ENCODE data around the gene RIMBP2. TPM values are rescaled to one million over a fixed set of nuclear protein-coding genes. Genes with fewer than 3 reads are reported as not detected.
"Not testable (repeated sequence)": the region's sequence is repeated elsewhere in the genome, so short reads cannot be mapped to it uniquely, and the experiment has no call there.

The RIMBP2 gene
- total RNA-seq, 1 donor from 2014 or later, result 0.62 TPM

DNA sequence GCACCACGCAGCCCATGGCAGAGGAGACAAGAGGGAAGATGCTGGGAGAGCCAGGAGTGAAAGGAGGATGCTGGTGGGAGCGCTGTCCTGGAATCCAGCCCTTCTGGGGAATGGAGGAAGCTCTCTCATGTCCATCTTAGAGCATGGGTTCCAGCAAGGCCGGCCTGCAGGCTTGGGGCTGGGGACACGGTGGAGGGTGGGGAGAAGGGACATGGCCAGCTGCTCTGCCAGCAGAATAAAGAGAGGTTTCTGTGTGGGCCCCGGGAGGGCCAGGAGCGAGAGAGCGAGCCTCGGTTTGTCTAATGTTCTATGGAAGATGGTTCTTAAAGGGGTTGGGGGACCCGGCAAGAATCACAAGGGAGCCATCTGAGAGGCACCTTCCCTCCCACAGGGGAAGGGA, 60.2 kb downstream of the RIMBP2 start:
- DNase-seq, result no peak

DNA sequence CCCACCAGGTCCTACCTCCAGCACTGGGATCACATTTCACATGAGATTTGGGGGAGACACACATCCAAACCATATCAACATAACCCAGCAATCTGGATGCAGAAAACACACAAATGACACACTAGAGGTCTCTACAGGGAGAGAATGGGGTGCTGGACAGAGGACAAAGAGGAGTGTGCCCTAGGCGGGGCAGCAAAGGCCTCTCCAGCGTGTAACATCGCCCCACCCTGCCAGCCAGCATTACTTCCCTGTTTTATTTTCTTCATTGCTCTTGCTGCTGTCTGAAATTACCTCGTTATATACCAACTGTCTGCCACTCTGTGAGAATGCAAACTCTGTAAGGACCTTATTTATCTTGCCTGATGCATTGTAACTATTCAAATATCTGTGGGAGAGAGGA, 61.1 kb downstream of the RIMBP2 start:
- no peak for DNase-seq

DNA sequence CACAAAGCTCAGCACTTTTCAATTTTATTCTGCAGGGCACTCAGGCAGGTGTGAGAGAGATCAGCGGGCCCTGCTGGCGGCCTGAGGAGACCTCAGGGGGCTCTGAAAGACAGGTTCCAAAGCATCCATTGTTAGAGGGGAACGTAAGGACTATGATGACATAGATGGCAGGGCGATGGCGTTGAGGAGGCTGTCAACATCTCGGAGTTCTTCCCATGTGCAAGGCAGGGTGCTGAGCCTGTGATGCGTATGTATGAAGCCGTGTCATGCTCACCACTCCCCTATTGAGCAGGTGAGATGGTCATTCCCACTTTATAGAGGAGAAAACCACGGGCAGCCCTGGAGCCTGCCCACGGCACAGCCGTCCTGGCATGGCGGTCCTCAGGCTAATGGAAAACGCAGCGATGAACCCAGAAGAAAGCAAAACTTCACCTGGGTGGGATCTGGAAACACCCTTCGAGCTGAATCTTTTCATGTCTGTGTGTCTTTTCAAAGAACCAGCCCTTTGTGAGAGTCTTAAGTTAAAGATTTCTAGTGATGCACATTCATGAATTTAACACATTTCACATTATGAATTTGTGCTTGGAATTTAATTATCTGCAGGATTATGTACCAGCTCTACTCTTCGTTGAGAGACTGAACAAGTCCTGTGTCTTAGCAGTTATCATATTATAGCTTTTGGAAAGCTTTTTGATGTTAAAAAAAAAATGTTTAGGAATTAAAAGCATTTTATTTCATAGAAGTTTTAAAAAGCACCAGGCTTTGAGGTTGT, 64.7 kb downstream of the RIMBP2 start:
- DNase-seq, result no peak

DNA sequence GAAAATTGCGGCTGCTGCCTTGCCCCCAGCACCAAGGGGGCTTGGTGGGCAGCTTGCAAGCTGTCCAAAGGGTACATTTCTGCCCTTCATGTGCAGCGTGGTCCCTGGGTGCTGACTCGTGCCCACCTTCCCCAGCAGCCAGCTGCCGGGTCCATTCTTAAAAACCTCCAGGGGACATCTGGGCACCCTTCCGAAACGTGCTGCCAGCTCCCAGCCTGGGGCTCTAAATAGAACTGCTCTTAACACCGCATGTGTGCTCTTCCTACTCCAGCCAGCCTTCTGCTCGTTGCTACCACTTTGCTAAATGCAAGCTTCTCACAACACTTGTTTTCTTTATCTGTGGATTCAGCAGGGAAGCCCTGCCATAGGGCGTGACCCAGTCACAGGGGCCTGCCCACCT, 66.0 kb downstream of the RIMBP2 start:
- DNase-seq, result no peak

DNA sequence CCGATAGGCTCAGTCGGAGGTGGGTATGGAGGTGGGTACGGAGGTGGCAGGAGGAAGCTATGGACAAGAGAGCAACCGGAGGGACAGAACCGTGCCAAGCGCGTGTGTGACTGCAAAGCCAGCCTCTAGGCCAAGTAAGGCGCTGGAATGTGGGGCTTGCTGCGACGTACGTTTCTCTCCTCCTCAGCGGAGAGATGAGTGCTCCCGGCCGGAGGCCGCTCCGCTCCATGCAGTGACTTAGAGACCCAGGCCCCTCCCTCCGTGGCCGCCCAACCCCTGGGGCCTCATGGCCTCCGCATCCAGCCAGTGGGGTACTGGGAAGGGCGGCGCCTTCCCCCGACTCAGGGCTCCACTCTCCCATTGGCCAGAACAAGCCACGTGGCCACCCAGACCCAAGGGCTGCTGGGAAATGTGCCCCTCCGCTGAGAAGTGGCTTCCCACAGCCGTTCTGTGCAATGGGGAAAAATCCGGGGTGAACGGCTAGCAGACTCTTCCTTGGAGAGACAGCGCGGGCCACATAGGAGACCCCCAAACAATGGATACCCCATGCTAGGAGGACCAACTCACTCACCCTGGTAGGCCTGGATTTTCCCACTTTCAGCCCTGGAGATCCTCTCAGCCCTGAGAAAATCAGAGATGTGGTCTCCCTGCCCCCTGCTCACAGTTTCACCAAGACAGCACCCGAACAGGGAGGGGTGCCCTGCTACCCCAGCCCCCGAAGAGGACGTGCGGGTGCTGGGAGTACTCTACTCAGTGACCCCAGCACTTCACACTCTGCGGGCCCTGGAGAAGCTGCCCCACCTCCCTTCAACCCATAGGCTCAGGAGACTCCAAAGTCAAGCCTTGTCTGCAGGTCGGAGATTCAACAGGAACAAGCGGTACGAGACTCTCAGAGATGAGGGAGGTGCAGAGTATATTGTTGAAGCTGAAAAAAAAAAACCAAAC, 66.7 kb downstream of the RIMBP2 start:
- DNase-seq, result no peak

DNA sequence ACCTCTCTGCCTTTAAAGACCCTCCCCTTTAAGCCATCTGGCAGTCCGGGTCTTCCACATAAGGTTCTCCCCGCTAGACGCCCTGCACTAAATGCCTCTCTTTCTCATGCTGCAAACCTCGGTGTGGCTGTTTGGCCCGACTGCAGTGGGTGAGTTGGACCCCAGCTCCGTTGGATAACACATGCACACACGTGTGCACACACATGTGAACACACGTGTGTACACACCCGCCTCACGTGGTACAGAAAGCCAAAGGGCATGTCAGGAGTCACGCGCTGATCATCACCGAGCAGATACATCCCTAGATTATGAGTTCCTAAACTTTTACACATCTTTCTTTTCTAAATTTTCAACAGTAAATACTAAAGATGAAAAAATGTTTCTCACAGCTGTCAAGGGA, 68.3 kb downstream of the RIMBP2 start:
- DNase-seq, result no peak

DNA sequence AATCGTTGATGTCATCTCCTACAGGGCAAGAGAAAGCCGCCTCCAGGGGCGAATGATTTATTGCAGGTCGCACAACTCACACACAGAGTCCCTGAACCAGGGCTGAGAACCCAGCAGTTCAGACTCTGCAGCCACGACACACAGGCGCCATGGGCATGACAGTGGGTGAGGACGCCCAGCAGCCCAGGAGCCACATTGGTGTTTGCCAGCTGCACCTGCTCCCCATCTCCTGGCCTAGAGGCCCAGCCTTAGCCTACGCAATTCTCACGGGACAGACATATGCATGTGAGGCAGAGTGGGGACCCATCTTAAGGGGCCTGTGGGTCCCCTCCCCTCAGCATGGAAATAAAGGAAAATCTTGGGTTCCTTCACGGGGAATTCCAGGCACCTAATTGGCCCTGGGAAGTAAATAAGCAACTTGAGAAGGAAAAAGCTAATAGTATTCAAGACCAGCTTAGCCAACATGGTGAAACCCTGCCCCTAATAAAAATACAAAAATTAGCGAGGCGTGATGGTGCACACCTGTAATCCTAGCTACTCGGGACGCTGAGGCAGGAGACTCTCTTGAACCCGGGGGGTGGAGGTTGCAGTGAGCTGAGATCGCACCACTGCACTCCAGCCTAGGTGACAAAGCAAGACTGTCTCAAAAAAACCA, 69.3 kb downstream of the RIMBP2 start:
- no peak for DNase-seq

DNA sequence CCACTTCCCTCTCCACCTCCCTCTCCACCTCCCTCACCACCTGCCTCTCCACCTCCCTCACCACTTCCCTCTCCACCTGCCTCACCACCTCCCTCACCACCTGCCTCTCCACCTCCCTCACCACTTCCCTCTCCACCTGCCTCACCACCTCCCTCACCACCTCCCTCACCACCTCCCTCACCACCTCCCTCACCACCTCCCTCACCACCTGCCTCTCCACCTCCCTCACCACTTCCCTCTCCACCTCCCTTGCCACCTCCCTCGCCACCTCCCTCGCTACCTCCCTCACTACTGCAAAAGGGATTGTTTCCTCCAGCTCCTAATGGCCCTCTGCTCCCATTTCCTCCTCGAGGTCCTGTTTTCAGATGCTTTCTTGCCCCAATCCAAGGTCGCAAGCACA, 69.9 kb downstream of the RIMBP2 start:
- not testable (repeated sequence) for DNase-seq

DNA sequence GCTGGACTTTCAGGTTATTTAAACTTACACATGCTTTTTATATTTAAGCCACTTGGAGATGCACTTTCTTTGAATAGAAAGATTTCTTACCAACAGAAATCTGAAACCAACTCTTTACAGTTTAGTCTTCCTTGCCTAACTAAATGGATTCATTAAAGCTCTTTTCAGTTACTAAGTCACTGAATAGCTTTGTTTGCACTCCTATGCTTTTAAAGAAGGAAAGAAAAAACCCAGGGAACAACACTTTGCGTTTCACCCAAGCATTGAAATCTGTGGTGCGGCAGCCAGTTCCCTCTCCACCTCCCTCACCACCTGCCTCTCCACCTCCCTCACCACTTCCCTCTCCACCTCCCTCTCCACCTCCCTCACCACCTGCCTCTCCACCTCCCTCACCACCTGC, 70.3 kb downstream of the RIMBP2 start:
- no peak for DNase-seq

DNA sequence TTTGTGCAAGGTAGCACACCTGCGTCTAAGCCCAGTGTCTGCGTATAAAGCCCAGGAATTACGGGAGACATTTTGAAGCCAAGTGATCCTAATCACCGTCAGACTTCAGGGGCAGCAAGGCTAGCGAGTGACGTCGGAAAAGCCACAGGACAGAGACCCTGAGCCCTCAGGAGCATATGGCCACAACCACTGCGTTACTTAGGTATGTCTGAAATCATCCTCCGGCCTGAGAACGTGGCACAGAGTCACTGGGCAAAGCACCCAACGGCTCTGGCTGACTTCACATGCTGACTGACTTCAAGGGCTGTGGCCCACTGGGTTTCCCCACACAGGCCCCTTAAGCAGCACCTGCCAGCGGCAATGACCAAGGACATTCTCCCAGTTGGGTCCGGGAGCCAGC, 71.5 kb downstream of the RIMBP2 start:
- DNase-seq, result no peak

DNA sequence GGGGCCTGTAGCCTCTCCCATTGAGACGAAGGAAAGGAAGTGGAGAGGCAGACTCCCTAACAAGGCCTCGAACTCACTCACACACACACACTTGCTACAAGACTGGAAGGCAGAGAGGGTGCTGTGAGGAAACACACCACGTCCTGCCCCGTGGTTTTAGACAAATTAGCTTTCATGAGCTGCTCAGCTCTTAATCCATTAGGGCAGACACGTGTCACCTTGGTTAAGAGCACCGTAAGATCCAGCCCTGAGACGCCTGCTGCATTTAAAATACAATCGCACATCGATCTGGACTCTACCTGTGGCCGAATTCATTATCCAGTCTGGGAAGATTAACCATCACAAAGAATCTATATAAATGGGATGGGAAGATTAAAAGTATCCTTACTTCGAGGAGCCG, 72.0 kb downstream of the RIMBP2 start:
- no peak for DNase-seq

DNA sequence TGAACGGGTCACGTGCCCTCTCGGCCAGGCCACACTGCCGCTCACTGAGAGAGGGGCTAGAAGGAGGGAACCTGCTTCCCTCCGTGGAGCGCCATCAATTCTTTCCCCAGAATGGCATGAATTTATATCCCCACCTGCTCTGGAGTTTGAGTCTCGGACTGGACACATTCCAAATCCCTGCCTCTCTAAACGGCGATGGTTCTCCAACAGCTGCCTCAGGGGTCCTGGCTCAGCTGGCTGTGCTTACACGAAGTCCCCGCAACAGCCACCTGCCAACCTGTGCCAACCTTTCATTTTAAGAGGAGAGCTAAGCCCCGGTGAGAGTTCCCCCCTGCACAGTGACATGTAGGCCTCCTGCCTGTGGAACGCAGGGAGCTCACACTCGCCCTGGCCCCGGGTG, 73.2 kb downstream of the RIMBP2 start:
- DNase-seq, result no peak

DNA sequence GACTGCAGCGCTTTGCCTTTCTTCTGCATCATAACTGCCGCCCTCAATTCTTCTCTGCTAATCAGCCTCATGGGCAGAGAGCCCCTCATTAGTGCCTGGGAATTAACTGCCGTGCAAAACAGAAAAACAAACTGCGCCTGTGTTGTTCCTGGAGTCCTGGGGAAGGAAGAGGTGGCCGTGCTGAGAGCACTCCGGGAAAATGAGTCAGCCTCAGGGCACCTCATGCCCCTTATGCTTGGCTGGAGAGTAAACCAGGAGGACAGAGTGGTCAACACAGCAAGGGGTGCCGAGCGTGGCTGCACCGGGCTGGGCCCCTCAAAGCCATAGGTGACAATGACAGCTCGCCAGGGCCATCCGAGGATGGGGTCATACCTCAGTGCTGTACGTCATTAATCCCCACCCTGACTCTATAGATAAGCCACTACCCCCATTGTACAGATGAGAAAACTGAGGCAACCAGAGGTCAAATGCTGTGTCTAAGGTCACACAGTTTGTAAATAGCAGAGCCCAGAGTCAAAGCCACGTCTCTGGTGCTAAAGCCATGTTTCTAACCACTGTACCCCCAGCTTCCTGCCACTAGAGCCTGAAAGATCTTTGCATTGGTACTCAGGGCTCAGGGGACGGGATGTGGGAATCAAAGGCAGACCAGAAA, 74.4 kb downstream of the RIMBP2 start:
- DNase-seq, result no peak

DNA sequence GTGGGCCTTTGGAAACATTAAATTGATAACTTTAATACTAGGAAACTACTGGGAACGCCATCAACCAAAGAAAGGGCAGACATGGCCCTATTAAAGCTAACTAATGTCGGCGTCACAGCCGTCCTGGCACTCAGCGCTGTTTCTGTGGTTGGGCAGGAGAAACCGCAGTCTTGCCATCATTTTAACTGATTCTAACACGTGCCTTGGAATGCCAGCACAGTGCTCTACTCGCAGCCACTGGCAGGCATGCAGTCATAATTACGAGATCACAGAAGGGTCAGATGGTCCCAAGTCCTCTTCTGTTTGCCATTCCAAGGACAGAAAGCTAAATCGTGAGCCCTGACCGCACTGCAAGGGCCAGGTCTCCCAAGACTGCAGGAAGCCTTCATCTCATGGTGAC, 75.2 kb downstream of the RIMBP2 start:
- DNase-seq, result no peak

DNA sequence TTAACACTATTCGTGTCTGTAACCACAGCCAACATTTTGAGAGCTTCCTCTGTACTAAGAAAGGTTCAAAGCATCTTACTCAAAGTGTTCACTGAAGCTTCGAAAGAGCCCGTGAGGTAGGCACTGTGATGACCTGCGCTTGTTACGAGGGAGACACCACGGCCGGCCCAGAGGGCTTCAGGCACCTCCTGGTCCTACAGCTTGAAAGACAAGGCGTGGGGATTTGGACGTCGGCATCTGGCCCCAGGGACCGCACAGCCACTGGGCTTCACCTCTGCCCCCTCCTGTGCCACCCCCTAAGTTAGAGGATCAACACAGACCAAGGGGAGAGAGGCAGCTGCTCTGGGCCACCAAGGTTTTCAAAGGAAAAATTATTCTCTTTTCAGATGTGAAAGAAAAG, 75.6 kb downstream of the RIMBP2 start:
- DNase-seq, result no peak

DNA sequence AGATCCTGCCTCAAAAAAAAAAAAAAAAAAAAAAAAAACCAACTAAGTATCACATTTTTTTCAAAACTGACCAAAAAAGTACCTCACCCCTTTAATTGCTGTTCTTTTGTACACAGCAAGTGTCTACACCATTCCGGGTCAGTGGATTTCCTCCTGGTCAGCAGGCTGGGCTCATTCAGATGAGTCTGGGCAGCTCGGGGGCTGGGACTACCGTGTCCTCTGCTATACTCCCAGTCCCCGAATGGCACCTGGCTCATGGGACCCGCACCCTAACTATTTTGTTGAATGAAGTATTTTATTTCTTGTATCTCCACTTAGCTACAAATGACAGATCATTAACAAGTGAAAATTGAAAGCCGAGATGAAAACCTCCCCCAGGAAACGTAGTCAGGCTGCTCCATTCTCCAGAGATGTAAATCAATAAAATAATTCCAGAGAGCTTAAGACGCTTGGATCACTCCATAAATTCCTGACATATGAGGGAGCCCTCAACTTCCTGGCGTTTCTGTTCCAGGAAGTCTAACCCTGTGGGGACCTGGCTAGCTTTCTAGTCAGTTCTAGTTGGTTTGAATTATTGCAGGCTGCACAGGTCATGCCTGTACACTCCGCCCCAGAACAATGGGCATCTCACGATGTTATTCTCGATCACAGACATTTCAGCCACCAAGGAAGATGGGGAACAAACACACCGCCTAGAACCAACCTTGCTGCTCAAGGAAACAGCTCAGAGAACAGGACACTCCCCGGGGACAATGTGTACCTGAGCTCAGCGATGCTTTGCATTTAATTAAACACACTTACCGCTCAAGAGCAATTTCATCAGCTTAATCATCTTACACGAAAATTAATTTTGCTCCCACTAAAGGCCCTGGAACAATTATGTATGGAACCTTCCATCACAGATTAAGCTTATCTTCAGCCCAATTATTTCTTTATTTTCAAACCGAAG, 76.3 kb downstream of the RIMBP2 start:
- DNase-seq, result no peak

DNA sequence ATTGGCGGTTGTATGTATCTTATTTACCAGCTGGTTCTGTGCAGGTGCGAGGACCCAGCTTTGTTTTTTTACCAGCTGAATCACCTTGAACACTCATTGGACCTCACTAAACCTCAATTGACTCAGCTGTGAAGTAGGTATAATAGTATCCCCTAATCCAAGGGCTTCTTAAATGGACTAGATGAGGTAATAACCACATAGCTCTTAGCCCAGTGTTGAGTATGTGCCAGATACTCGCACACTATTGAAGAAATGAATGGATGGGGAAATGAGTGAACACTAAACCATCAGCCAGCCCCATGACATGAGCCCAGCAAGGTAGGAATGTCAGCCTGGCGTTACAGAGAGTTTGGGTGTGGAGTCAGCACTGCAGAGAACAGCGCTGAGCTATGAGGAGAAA, 79.7 kb downstream of the RIMBP2 start:
- no peak for DNase-seq

DNA sequence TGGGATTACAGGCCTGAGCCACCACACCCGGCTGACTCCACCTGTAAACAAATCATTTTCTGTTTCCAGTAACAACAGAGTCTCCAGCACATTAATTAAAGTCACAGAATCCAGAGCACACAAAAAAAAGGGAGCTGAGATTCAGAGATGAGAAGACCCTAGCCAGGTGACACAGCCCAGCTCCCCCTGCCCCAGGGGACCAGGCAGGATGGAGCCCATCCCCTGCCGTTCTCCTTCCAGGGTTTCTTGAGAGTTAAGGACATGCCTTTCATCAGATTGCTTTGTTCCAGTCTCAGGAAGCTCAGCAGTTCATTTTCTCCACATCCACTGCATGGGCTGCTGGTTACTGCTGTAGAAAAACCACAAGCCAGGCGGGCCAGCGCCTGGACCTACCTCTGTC, 81.2 kb downstream of the RIMBP2 start:
- no peak for DNase-seq

DNA sequence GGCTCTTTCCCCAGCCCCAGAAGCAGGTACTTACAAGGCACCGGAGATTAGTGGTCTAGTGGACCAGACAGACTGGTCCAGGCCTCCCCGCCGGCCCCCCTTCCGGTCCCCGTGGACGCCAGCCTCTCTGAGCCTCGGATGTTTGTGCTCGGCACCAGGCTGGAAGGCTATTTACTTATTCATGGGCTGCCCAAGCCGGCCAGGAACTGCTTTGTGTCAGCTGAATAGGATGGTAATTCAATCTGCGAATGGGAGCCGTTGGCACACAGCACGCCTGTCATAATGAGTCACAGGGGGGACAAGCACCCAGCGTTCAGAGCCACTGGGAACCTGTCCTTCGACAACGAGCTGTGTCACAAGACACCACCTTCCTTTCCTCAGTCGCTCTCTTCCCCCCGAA, 82.3 kb downstream of the RIMBP2 start:
- peak; percentile 55 for DNase-seq

DNA sequence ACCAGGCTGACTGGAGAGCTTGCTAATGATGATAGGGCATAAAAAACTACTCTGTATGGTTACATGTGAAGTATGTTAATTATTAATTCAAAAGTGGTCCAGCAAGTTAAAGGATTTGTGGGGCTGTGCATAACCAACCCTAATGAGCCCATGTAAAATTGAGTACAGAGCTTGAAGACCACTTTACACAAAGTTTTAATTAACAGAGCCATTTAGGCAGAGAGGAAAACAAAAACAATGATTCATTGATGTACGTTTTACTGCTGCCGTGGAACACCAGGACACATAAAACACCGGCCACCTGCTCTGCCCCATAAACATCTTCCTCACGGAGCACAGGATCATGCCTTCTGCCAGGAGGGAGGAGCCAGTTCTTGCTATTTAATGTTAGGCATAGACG, 83.5 kb downstream of the RIMBP2 start:
- no peak for DNase-seq

DNA sequence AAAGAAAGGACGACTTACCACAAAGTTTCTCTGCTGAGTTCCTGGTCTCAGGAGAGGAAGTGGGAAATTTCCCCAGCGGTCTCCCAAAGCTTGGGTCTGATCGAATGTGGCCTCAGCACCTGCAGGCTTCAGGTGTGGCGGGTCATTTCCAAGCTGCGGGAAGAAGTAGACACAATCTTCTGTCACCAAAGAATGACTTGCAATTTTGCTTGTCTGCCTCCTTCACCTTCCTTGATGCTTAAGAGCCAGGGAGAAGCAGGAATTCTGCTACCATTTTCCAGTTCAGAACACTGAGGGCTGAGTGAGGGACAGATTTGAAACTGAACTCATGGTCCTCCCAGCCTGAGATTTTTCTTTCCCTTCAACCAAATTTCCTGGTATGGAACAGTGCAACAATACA, 87.8 kb downstream of the RIMBP2 start:
- no peak for DNase-seq

All from tongue (tissue), 2 donors.